ENCODE measurements around the gene TGIF2LX.
"Not testable (repeated sequence)": the region's sequence is repeated elsewhere in the genome, so short reads cannot be mapped to it uniquely, and the experiment has no call there.

Gene TGIF2LX

DNA sequence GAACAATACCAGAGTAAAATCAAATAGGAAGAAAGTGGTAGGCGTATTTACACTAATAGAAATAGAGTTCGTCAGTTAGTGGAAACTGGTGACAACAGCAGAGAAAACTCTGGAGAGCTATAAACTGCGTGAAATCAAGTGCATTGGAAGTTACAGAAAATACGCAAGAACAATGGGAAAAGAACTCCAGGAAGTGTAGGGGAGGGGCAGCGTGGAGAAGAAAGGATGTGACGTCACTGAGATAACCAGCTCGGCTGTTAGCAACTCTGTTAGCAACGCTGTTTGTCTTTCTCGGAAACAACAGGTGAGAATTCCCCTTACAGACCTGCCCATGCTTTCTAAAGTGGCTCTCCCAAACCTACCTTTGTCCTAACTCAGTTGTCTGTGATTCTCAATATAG lies at the start of gene TGIF2LX:
TGIF2LX (plus strand) TSS at position 244 of the 400 bp plus-strand sequence. CDS start 178 bp downstream, outside the sequence.
- not testable (repeated sequence) for H3K4me3 ChIP-seq (replicated peaks; ENCODE audit: low read depth, low read length); DNase-seq (ENCODE audit: low read depth)

GRCh38 chrX:89922338-89922934 lies 728 bp downstream of the TGIF2LX start:
- DNase-seq (ENCODE audit: low read depth); H3K4me3 ChIP-seq (replicated peaks; ENCODE audit: low read depth, low read length): not testable (repeated sequence)

DNA sequence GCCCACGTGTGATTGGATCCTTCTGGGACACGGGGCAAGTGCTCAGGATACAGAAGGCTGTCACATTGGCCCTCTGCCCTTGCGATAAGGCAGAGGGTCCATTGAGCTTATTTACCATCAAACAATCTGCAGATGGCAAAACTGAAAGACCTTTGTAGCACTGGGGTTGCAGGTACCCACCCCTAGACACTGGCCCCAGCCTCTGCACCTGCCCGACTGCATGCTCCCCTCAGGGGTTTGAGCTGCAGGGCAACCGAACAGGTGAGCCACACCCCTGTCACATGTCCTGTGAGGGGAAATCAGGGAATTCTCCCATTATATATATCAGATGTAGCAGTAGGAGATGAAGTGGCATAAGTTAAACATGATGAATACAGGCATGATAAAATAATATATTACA lies 21.4 kb downstream of the TGIF2LX start:
- not testable (repeated sequence) for H3K4me3 ChIP-seq (replicated peaks; ENCODE audit: low read depth, low read length); DNase-seq (ENCODE audit: low read depth)

- not testable (repeated sequence) for H3K4me3 ChIP-seq (replicated peaks; ENCODE audit: low read depth, low read length); DNase-seq (ENCODE audit: low read depth)
Measured at GRCh38 chrX:89965588-89965987, 43.9 kb downstream of the TGIF2LX start.
